ENCODE results near the gene APOC4.

DNA sequence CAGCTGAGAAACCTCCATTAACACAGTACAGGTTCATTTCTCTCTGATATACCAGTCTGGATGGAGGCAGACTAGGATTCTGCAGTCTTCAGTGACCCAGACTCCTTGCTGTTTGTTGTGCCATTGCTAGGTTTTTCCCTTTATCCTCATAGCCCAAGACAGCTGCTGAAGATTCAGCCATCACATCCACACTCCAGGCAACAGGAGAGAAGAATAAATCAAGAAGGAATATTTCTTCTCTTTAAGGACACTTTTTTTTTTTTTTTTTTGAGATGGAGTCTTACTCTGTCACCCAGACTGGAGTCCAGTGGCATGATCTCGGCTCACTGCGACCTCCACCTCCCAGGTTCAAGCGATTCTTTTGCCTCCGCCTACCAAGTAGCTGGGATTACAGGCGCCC is 27.4 kb downstream of the APOC4 start:
- TF ChIP-seq, protein P1, sequence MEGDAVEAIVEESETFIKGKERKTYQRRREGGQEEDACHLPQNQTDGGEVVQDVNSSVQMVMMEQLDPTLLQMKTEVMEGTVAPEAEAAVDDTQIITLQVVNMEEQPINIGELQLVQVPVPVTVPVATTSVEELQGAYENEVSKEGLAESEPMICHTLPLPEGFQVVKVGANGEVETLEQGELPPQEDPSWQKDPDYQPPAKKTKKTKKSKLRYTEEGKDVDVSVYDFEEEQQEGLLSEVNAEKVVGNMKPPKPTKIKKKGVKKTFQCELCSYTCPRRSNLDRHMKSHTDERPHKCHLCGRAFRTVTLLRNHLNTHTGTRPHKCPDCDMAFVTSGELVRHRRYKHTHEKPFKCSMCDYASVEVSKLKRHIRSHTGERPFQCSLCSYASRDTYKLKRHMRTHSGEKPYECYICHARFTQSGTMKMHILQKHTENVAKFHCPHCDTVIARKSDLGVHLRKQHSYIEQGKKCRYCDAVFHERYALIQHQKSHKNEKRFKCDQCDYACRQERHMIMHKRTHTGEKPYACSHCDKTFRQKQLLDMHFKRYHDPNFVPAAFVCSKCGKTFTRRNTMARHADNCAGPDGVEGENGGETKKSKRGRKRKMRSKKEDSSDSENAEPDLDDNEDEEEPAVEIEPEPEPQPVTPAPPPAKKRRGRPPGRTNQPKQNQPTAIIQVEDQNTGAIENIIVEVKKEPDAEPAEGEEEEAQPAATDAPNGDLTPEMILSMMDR (optimal IDR thresholded peaks at IDR 0.05 in 1 of 3, IDR thresholded peaks at IDR 0.05 in 1 of 3, conservative IDR thresholded peaks at IDR 0.05 in 1 of 3; ENCODE audit: extremely low read depth in 1 of 3, insufficient read depth in 2 of 3, low read length in 3 of 3): no peak
- TF ChIP-seq EZH2 (IDR thresholded peaks at IDR 0.05; ENCODE audit: low read length): no peak

Data from keratinocyte (primary cell).